GM19463 (cell line): ENCODE data around the gene SDC3.
"Not testable (repeated sequence)": the region's sequence is repeated elsewhere in the genome, so short reads cannot be mapped to it uniquely, and the experiment has no call there.

Source experiments
- ATAC-seq: cut with Tn5 transposase; IDR thresholded peaks from one replicate; pipeline ENCODE4 v1.9.1; 2021; ENCODE audit warnings: mild to moderate bottlenecking, moderate library complexity; ENCODE audit not compliant: unreplicated experiment

SDC3 gene

DNA sequence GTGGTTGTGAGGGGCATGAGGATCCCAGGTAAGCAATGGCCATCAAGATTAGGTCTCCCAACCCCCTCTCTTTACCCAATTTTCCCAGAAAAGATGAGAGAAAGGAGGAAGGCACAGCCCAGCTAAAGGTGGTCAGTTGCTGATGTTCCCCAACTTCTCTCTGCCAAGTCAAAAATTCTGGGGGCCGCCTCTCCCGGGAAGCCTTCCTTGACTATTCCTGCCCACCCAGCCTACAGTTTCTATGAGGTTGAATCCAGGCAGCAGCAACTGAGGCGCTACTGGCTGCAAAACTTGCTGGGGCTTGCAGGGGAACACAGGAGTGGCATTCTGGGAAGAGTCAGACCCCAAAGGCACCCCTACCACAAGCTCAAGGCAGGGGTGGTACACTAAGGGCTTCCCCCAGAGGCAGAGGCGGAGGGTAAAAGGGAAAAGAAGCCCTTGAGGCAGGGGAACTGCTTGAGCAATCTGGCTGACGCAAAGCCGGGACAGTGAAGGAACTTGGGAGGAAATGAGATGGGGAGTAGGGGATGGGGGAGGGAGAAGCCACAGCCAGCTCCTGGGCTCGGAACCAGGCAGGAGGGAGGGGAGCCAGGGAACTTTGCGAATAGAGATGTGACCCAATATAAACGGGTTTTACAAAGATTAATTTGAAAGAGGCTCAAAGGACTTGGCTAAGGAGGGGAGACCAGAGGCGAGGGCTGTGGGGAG is 31.2 kb downstream of the SDC3 start:
- no peak for ATAC-seq

DNA sequence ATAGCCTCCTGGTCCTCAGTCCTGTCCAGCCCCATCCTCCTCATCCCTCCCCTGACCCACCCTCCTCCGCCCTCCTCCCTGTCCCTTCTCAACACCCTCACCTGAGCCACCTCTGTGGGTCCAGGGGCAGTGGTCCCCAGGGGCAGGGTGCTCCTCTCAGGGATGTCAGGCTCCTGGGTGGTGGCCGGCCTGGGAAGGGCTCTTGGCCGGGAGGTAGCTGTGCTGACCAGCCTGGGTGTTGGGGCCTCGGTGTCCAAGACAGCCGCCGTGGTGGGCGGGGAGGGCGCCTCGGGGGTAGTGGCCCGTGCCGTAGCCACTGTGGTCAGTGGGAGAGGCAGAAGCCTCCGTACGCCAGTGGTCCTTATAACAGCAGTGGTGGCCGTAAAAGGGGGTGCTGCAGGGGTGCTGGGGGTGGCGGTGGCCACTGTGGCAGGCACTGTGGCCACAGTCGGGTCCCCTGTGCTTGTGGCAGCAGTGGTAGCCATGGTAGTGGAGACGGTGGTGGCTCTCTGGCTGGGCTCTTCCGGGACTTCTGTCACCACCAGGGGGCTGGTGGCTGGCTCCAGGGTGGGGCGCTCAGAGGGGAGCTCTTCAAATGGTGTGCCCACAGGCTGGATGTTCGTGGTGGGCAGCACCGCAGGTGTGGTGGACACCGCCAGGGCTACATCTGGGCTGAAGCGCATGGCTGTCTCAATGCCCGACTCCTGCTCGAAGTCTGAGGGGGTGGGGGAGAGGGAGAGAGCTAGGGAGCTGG is 31.9 kb downstream of the SDC3 start:
- ATAC-seq: no peak

GRCh38 chr1:30875916-30876315 is 32.6 kb downstream of the SDC3 start:
- no peak for ATAC-seq

- no peak for ATAC-seq
These were observed 33.4 kb downstream of the SDC3 start for GRCh38 chr1:30875197-30875596.

GRCh38 chr1:30874176-30874575 is 34.4 kb downstream of the SDC3 start:
- ATAC-seq: no peak

GRCh38 chr1:30872948-30873263 is 35.7 kb downstream of the SDC3 start:
- ATAC-seq: no peak

GRCh38 chr1:30872033-30872947 is 36.3 kb downstream of the SDC3 start:
- no peak for ATAC-seq

GRCh38 chr1:30871276-30871871 is 37.2 kb downstream of the SDC3 start:
- no peak for ATAC-seq

- no peak for ATAC-seq
These were observed 37.9 kb downstream of the SDC3 start for GRCh38 chr1:30870656-30871055.

- no peak for ATAC-seq
These were observed 38.5 kb downstream of the SDC3 start for GRCh38 chr1:30870035-30870434.

- no peak for ATAC-seq
These were observed 39.6 kb downstream of the SDC3 start for GRCh38 chr1:30868833-30869435.

- not testable (repeated sequence) for ATAC-seq
These were observed 40.5 kb downstream of the SDC3 start for GRCh38 chr1:30868057-30868456.

DNA sequence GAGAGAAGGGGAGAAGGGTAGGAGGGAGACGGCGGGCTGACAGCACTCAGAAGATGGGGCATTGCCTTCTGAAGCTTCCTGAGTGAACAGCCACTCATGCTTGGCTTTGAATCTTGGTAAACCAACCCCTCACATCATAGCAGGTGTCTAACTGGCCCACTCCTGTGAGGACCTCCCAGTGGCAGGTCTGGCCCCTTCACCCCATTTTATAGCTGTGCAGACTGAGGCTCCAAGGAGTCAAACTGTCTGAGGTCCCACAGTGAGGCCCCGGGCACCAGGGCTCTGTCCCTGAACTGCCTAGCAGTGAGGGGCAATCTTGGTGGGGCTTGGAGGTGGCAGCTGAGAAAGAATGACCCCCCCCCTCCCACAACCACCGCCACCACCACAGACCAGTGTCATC is 41.0 kb downstream of the SDC3 start:
- no peak for ATAC-seq

GRCh38 chr1:30866594-30866993 is 42.0 kb downstream of the SDC3 start:
- no peak for ATAC-seq

- ATAC-seq: no peak
These were observed 43.9 kb downstream of the SDC3 start for GRCh38 chr1:30864681-30865080.

GRCh38 chr1:30863858-30864604 is 44.5 kb downstream of the SDC3 start:
- no peak for ATAC-seq

DNA sequence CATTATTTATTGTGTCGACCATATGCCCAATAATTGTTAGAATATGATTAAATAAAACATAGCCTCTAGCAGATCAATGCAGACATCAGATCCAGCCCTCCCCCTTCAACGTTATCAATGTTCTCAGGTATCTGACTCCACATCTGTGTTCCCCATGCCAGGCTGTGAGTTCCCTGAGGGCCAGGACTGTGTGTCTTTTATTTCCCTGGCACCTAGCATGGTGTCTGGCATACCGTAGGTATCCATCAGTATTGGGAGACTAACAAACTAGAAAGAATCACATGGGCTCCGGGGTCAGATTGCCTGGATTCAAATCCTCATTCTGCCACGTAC is 48.3 kb downstream of the SDC3 start:
- ATAC-seq: no peak

GRCh38 chr1:30857964-30858363 is 50.6 kb downstream of the SDC3 start:
- ATAC-seq: no peak

DNA sequence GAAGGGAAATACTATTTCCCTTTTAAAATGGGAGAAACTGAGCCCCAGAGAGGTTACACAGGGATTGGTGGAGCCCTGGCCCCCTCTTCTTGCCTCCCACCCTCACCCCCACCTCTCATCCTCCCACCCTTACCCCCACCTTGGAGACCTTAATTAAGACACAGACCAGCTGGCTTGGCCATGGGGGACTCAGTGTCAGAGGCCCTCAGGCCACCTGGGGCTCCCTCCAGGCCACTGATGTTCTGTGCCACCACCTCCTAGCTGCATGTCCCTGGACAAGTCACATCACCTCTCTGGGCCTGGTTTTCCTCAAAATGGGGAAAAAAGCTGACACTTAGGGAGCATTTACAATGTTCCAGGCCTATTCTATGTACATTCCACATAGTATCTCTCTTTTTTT is 51.5 kb downstream of the SDC3 start:
- no peak for ATAC-seq

- no peak for ATAC-seq
These were observed 52.2 kb downstream of the SDC3 start for GRCh38 chr1:30856260-30856790.
